Dermis blood vessel endothelial cell (primary cell): ENCODE data around the gene PRSS35. TPM values are rescaled to one million over a fixed set of nuclear protein-coding genes. Genes with fewer than 3 reads are reported as not detected.
"Not testable (repeated sequence)": the region's sequence is repeated elsewhere in the genome, so short reads cannot be mapped to it uniquely, and the experiment has no call there.

Experiments used
- DNase-seq: peaks from one replicate; pipeline ENCODE4 v3.0.0; 2010
- total RNA-seq: library from RNA; depleted of rRNA; stranded (reverse); fragments of >200 nt; gene quantifications from 2 replicates; pipeline ENCODE4 v1.2.3, GENCODE V29; 2014

Gene PRSS35
- total RNA-seq, 1 donor from 2014 or later = not detected

DNA sequence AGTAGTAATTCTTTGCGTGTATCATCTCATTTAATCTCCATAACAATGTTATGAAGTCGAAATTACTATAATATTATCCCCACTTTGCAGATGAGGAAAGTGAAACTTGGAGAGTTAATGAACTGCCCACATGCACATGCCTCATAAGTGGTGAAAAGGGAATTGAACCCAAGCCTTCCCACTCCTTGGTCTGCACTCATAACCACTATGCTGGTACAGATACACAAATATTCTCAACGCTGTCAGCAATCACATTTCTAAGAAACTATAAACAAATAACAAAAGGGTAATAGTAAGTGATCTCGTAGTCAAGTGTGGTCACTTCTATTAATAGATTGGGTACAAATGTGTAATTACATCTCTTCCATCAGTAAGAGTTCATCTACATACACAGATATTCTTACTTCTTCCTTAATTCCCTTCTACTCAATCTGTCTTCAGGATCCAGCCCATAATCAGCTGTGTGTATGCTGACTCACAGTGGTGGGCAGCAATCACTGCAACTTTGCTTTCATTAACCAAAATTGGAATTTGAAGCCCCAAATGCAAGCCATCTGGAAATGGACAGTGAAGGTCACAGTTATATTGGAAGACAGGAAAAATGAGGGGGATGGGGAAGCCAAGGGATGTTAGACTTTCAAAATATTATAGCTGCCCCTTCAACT, 6.6 kb downstream of the PRSS35 start:
- DNase-seq = peak; percentile 23

DNA sequence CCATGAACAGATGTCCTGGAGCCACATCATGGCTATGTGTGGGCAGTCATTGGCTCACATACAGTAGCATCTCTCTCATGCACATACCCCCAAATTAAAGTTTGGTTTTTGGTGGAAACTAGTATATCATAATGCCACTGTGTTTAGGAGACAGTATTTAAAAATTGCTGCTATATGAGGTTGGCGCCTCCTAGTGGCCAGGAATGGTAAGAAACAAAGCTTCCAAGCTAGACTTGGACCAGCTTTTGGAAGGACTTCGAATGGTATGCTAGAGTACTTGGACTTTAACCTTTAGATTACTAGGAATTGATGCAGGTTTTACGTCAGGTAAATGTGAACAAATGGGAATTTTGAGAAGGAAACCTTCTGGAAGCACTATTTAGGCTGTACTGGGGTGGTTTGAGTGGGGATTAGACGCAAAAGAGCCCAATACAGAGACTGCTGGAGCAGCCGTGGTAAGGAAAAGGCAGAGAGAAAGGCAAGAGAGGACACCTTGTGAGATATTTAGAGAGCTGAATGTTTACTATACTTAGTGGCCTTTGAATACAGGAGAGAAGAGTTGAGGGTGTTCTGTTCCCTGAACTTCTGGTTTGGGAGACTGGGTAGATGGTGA, 23.8 kb downstream of the PRSS35 start:
- peak; percentile 75 for DNase-seq

DNA sequence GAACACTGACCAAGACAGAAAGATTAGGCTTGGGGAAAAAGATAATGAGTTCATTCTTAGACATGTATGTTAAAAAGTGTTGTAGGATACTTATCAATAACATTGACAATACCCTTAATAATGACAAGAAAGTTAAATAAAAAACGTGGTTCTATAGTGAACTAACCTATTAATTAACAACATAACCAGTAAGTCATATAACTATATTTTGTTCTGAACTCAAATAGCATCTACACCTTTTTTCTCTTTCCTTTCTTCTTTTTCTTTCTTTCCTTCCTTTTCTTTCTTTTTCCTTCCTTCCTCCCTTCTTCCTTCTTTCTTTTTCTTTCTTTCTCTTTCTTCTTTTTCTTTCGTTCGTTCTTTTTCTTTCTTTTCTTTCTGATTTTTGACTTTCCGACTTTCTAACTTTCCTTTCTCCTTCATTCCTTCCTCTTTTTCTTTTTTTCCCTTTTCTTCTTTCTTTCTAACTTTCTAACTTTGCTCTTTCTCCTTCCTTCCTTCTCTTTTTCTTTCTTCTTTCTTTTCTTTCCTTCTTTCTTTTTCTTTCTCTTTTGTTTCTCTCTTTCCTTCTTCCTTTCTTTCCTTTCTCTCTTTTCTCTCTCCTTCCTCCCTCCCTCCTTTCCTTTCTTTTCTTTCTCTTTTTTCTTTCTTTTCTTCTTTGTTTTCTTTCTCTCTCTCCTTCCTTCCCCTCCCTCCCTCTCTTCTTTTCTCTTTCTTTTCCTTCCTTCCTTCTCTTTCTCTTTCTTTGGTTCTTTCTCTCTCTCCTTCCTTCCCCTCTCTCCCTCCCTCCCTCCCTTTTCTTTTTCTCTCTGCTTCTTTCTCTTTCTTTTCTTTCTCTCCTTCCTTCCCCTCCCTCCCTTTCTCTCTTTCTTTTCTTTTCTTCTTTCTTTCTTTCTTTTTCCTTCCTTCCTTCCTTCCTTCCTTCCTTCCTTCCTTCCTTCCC, 24.6 kb downstream of the PRSS35 start:
- DNase-seq = no peak

DNA sequence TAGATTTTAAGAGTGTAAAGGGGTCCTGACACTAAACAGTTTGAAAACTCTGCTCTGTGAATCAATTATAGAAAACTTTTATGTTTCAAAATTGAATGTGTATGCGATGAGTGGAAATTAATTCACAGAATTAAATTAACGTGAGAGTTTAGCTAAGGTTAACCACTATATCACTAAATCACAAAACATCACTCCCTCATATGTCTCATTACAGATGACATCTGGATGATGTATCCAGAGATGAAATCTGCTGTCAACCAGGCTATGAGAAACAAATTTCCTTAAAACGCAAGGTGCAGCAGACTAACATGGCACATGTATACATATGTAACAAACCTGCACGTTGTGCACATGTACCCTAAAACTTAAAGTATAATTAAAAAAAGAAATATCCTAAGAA, 27.3 kb downstream of the PRSS35 start:
- DNase-seq = no peak

DNA sequence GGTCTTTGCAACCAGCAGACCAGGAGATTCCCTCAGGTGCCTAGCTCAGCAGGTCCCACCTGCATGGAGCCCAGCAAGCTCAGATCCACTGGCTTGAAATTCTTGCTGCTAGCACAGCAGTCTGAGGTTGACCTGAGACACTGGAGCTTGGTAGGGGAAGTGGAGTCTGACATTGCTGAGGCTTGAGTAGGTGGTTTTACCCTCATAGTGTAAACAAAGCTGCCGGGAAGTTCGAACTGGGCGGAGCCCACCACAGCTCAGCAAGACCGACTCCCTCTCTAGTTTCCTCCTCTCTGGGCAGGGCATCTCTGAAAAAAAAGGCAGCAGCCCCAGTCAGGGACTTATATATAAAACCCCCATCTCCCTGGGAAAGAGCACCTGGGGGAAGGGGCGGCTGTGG, 34.3 kb downstream of the PRSS35 start:
- no peak for DNase-seq

DNA sequence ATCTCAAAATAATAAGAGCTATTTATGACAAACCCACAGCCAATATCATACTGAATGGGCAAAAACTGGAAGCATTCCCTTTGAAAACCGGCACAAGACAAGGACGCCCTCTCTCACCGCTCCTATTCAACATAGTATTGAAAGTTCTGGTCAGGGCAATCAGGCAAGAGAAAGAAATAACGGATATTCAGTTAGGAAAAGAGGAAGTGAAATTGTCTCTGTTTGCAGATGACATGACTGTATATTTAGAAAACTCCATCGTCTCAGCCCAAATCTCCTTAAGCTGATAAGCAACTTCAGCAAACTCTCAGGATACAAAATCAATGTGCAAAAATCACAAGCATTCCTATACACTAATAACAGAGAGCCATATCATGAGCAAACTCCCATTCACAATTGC, 38.1 kb downstream of the PRSS35 start:
- not testable (repeated sequence) for DNase-seq

DNA sequence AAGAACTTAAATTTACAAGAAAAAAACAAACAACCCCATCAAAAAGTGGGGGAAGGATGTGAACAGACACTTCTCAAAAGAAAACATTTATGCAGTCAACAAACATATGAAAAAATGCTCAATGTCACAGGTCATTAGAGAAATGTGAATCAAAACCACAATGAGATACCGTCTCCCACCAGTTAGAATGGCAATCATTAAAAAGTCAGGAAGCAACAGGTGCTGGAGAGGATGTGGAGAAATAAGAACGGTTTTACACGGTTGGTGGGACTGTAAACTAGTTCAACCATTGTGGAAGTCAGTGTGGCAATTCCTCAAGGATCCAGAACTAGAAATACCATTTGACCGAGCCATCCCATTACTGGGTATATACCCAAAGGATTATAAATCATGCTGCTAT, 39.4 kb downstream of the PRSS35 start:
- not testable (repeated sequence) for DNase-seq

DNA sequence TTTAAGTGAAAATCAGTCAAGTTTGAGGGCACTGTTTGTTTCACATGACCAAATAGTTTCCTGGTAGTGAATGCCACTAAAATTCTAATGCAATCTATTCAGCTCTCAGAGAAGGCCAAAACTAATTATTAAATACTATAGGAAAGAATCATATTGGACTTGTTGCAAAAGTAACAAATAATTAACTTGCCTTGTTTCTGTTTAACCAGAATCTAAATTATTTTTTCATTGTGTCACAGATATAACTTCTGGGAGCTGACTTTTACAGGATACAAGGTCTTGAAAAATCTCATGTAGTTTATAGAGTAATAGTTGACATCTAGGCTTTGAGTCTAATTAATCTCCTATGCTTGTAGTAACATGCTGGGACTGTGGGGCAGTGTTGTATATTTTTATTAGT, 44.5 kb downstream of the PRSS35 start:
- DNase-seq = no peak

DNA sequence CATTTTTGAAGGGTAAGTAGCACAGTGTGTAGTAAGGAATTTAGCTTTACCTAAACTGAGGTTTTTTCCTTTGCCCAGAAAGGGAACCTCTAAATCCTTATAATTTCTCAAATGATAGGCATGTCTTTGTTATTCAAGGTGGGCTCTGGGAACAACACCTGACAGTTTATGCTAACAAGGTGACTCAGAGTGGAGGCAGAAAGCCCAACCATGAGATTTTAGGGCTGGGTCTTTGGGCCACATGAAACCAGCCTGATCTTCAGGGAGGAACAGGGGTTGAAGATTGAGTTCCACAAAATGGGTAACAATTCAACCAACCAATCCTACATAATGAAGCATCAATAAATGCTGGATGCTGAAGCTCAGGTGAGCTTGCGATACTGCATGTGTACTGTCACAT, 46.6 kb downstream of the PRSS35 start:
- no peak for DNase-seq

DNA sequence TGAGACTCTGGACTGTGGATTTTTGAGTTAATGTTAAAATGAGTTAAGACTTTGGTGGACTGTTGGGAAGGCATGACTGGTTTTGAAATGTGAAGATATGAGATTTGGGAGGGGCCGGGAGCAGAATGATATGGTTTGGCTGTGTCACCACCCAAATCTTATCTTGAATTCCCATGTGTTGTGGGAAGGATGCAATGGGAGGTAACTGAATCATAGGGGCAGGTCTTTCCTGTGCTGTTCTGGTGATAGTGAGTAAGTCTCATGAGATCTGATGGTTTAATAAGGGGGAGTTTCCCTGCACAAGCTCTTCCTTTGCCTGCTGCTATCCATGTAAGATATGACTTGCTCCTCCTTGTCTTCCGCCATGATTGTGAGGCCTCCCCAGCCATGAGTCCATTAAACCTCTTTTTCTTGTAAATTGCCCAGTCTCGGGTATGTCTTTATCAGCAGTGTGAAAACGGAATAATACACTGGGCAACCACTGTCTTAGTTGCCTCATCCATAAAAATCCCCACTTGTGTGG, 59.4 kb downstream of the PRSS35 start:
- not testable (repeated sequence) for DNase-seq

DNA sequence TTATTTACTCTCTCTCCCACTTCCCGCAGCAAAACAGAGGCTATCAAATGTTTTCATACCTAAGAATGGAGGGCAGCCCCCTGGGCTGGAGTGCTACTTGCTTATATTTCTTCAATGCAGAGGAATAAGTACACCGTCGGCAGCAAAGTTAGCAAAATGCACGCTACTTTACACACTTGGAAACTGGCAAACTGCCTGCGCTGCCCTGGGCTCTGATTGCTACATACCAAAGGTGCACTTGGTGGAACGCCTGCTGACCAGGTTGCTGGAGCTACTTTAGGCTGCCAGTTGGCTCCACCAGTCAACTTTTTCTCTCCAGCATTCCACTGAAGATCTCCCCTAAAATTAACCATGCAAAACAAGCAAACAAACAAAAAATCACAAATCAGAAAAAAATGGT, 62.4 kb downstream of the PRSS35 start:
- DNase-seq = no peak

Other genes with a start within 250 kb of the PRSS35 start
- 7.8 and 25.3 TPM in 2 replicates for gene ME1, start 81.5 kb upstream of the PRSS35 start, total RNA-seq
- 0.51 and 1.0 TPM in 2 replicates for gene SNAP91, start 196.6 kb downstream of the PRSS35 start, total RNA-seq